Colonic mucosa (tissue), 4 donors: ENCODE measurements around the gene HSPA12A. TPM values are rescaled to one million over a fixed set of nuclear protein-coding genes. Genes with fewer than 3 reads are reported as not detected.
A peak's percentile ranks its signal among the peaks of the same experiment; 100 is the strongest.

Source experiments
- DNase-seq: peaks from one replicate; pipeline ENCODE4 v3.0.0-alpha.2; 2020
- H3K27ac ChIP-seq: fragments of 200-600 bp; one replicate; pipeline ENCODE4 v1.8.0; 2021
- H3K27me3 ChIP-seq: fragments of 200-600 bp; one replicate; pipeline ENCODE4 v1.8.0; 2021
- H3K36me3 ChIP-seq: fragments of 200-600 bp; one replicate; pipeline ENCODE4 v1.8.0; 2021
- H3K4me1 ChIP-seq: fragments of 200-600 bp; one replicate; pipeline ENCODE4 v1.8.0; 2021; ENCODE audit warnings: mild to moderate bottlenecking
- H3K4me3 ChIP-seq: fragments of 200-600 bp; one replicate; pipeline ENCODE4 v1.8.0; 2021
- H3K9ac ChIP-seq, 2 donors: one replicate each; pipeline ENCODE4 v1.7.0; 2013; ENCODE audit warnings: control low read depth in 2 of 2, low read depth in 2 of 2, low read length in 2 of 2
- H3K9me3 ChIP-seq: fragments of 200-600 bp; one replicate; pipeline ENCODE4 v1.8.0; 2021
- CTCF ChIP-seq: fragments of 200-600 bp; IDR thresholded peaks from one replicate; pipeline ENCODE4 v1.8.0; 2022; ENCODE audit warnings: antibody characterized with exemption, mild to moderate bottlenecking
- intact Hi-C: fragments of 100-400 bp; cut with DNase I; formaldehyde crosslinking; loops from one replicate; pipeline ENCODE4 v1.14.1; 2022
- total RNA-seq, 2 donors: library from RNA; stranded (reverse); fragmentation: NEBNext Ultra II Directional in 1 of 2; extraction: Animal tissue kit (Norgen Biotek cat#: 25700) in 1 of 2; gene quantifications; one replicate each; pipeline ENCODE4 v1.2.1, GENCODE V29; 2021
- donor health status: healthy.
- donor health status: DM: no; HTN: no; CAD: no.
- donor health status: DM: no; HTN: no; CAD: no.

The HSPA12A gene
- total RNA-seq, result 1 to 10 TPM; 6.2 to 7.0 TPM

GRCh38 chr10:116742367-116743265 is at the start of gene HSPA12A:
TSS of gene HSPA12A (minus strand) at chr10:116742566. CDS start at chr10:116742469, 97 bp downstream.
- peak; percentile 78 for DNase-seq
- no peaks in the 10 kb centered on the region for H3K9me3 ChIP-seq
- H3K36me3 ChIP-seq, result no peaks in the 10 kb centered on the region
- TF ChIP-seq CTCF, result no peak
- H3K27ac ChIP-seq, result peak within 1 kb of the TSS; percentile 83
- intact Hi-C loops, result no loop called here
- H3K9ac ChIP-seq, result peak within 1 kb of the TSS; percentile 55 to 78
- H3K4me1 ChIP-seq, result no peaks in the 10 kb centered on the region
- H3K4me3 ChIP-seq, result peak within 1 kb of the TSS; percentile 79
- peaks cover 15% of the 10 kb centered on the region for H3K27me3 ChIP-seq

GRCh38 chr10:116791241-116791640 is 48.9 kb upstream of the HSPA12A start:
- no peaks in the 10 kb centered on the region for H3K9me3 ChIP-seq
- intact Hi-C loops, result no loop called here

GRCh38 chr10:116787893-116788665 is 45.7 kb upstream of the HSPA12A start:
- H3K4me3 ChIP-seq, result no peak overlapping the region
- intact Hi-C loops, result loop anchor here (2.0 to 5.0 kb wide), 2 partner anchors 105 to 161 kb away; no protein-coding TSS in a partner anchor

More at GRCh38 chr10:116791241-116791640, 48.9 kb upstream of the HSPA12A start:
- Histone ChIP-seq H3K27me3 (no peaks in the 10 kb centered on the region), H3K27ac (no peak overlapping the region), H3K4me3 (no peak overlapping the region), H3K9ac (no peak overlapping the region), H3K4me1 (no peaks in the 10 kb centered on the region), H3K36me3 (no peaks in the 10 kb centered on the region)
- DNase-seq, result no peak
- TF ChIP-seq CTCF, result no peak

GRCh38 chr10:116787053-116787659 is 44.8 kb upstream of the HSPA12A start:
- intact Hi-C loops, result loop anchor here (5.0 kb wide), 1 partner anchor 160 kb away; no protein-coding TSS in a partner anchor

More at GRCh38 chr10:116787893-116788665, 45.7 kb upstream of the HSPA12A start:
- peak; percentile 76 for DNase-seq
- H3K36me3 ChIP-seq, result no peaks in the 10 kb centered on the region
- H3K9me3 ChIP-seq, result no peaks in the 10 kb centered on the region
- TF ChIP-seq CTCF, result peak; percentile 100
- no peaks in the 10 kb centered on the region for H3K4me1 ChIP-seq
- H3K27ac ChIP-seq, result no peak overlapping the region
- no peaks in the 10 kb centered on the region for H3K27me3 ChIP-seq
- no peak overlapping the region for H3K9ac ChIP-seq

More at GRCh38 chr10:116787053-116787659, 44.8 kb upstream of the HSPA12A start:
- DNase-seq, result no peak
- no peaks in the 10 kb centered on the region for H3K36me3 ChIP-seq
- no peaks in the 10 kb centered on the region for H3K9me3 ChIP-seq
- no peak overlapping the region for H3K9ac ChIP-seq
- H3K27ac ChIP-seq, result no peak overlapping the region
- H3K27me3 ChIP-seq, result no peaks in the 10 kb centered on the region
- H3K4me1 ChIP-seq, result no peaks in the 10 kb centered on the region
- no peak overlapping the region for H3K4me3 ChIP-seq
- TF ChIP-seq CTCF, result no peak
